ENCODE results near the gene USP22.
A peak's percentile ranks its signal among the peaks of the same experiment; 100 is the strongest.

The USP22 gene

DNA sequence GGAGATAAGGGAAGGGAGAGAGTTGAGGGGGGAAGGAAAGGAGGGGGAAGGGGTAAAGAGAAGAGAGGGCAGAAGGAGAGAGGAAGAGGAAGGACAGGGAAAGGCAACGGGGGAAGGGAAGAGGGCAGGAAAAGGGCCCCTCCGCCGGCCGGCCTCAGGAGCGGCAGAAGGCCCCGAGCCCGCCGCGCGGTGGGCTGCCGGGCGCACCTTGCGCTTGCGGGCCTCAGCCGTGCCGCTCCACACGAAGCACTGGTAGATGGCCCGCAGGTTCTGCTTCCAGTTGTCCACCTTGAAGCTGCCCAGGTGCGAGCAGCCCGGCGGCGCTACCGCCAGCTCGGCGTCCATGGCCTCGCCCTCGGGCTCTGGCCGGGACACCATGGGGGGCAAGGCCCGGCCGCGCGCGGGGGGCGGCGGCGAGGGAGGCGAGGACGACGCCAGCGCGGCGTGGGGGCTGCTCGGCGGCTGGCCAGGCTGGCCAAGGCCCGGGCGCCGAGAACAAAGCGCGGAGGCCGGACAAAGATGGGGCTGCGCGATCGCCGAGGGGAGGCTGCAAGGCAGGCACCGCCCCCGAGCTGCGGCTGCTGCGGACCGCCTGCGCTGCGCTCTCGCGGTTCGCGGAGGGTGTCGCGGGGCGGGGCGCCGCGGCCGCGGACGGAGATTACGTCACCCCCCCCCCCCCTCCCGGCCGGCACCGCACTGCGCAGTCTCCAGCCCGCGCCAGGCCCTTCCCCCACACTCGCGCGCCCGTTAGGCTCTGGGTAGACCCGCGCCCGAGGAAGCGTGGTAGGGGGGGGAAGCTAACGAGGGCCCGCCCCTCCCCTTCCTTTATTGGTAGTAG is at the start of gene USP22:
Gene USP22, minus strand, starts transcription at position 554 of the 838 bp plus-strand sequence. Its CDS starts 176 bp downstream, at position 378.
- Histone ChIP-seq H3K9ac (ENCODE audit: low read length) (peak within 1 kb of the TSS; percentile 97), H3K36me3 (replicated peaks; ENCODE audit: insufficient read depth, low read length) (no peaks in the 10 kb centered on the region), H3K27me3 (replicated peaks; ENCODE audit: insufficient read depth, low read length) (no peaks in the 10 kb centered on the region), H3K4me1 (ENCODE audit: low read length) (peaks cover 18% of the 10 kb centered on the region), H3K9me3 (replicated peaks; ENCODE audit: insufficient read depth, low read length) (no peaks in the 10 kb centered on the region), H3K9me2 (replicated peaks; ENCODE audit: insufficient read depth, low read length) (no peaks in the 10 kb centered on the region), H4K20me1 (ENCODE audit: insufficient read depth, low read length) (peaks cover 16% of the 10 kb centered on the region; the same call in 1 of the 2 replicates), H3K27ac (ENCODE audit: low read length) (peak within 1 kb of the TSS; percentile 99), H3K4me2 (ENCODE audit: low read depth, low read length) (peak within 1 kb of the TSS; percentile 83), H2AFZ (ENCODE audit: low read length) (peak within 1 kb of the TSS; percentile 84), H3K4me3 (ENCODE audit: low read length) (peak within 1 kb of the TSS; percentile 80), H3F3A (ENCODE audit: insufficient read depth, low read length) (peaks cover 20% of the 10 kb centered on the region), H3K79me2 (ENCODE audit: low read length) (peaks cover 48% of the 10 kb centered on the region)
- TF ChIP-seq EZH2phosphoT487 (IDR thresholded peaks at IDR 0.05; ENCODE audit: low read length) (no peak), EZH2 (optimal IDR thresholded peaks at IDR 0.05; ENCODE audit: low read depth, low read length) (no peak)
- TF ChIP-seq, protein P1, sequence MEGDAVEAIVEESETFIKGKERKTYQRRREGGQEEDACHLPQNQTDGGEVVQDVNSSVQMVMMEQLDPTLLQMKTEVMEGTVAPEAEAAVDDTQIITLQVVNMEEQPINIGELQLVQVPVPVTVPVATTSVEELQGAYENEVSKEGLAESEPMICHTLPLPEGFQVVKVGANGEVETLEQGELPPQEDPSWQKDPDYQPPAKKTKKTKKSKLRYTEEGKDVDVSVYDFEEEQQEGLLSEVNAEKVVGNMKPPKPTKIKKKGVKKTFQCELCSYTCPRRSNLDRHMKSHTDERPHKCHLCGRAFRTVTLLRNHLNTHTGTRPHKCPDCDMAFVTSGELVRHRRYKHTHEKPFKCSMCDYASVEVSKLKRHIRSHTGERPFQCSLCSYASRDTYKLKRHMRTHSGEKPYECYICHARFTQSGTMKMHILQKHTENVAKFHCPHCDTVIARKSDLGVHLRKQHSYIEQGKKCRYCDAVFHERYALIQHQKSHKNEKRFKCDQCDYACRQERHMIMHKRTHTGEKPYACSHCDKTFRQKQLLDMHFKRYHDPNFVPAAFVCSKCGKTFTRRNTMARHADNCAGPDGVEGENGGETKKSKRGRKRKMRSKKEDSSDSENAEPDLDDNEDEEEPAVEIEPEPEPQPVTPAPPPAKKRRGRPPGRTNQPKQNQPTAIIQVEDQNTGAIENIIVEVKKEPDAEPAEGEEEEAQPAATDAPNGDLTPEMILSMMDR (IDR thresholded peaks at IDR 0.05; ENCODE audit: low read length): no peak
- DNase-seq: no peak

DNA sequence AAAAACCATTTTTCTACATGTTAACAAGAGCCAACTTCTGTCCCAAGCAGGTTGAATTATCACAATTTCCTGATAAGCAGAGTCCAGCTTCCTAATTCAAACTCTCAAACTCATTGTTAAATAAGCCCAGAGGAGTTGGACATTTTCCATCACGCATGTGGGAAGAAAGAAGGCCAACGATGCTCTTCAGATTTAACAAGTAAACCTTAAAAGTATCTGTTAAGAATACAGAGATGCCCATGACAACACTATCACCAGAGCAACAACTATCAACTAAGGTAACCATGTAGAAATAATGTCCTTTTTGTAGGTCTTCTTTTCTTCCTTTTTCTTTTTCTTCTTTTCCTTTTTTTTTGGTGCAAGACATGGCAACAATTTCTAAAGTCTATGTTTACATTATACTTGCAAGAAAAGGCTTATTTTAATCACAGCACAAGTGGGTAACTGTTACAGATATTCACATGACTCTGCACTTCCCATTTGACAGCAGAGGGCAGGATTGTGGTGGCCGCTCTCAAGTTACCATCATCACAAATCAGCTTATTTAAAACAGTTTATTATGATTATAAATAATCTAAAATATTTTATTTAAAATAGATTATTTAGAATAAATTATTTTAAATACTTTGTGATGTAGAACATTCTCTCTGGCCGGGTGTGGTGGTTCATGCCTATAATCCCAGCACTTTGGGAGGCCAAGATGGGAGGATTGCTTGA is 48.2 kb upstream of the USP22 start:
- H3K4me3 ChIP-seq (ENCODE audit: low read length): no peak overlapping the region
- H3K27me3 ChIP-seq (replicated peaks; ENCODE audit: insufficient read depth, low read length): no peaks in the 10 kb centered on the region
- TF ChIP-seq EZH2phosphoT487 (IDR thresholded peaks at IDR 0.05; ENCODE audit: low read length): no peak
- TF ChIP-seq, protein P1 (IDR thresholded peaks at IDR 0.05; ENCODE audit: low read length): no peak
- TF ChIP-seq EZH2 (optimal IDR thresholded peaks at IDR 0.05; ENCODE audit: low read depth, low read length): no peak
- H3K79me2 ChIP-seq (ENCODE audit: low read length): no peaks in the 10 kb centered on the region
- no peaks in the 10 kb centered on the region for H3F3A ChIP-seq (ENCODE audit: insufficient read depth, low read length)
- H4K20me1 ChIP-seq (ENCODE audit: insufficient read depth, low read length): no peaks in the 10 kb centered on the region
- H3K4me2 ChIP-seq (ENCODE audit: low read depth, low read length): no peak overlapping the region
- no peaks in the 10 kb centered on the region for H3K4me1 ChIP-seq (ENCODE audit: low read length)
- H3K9me2 ChIP-seq (replicated peaks; ENCODE audit: insufficient read depth, low read length): no peaks in the 10 kb centered on the region
- H3K27ac ChIP-seq (ENCODE audit: low read length): no peak overlapping the region
- H3K9me3 ChIP-seq (replicated peaks; ENCODE audit: insufficient read depth, low read length): no peaks in the 10 kb centered on the region
- no peak overlapping the region for H3K9ac ChIP-seq (ENCODE audit: low read length)
- no peak for DNase-seq
- no peaks in the 10 kb centered on the region for H3K36me3 ChIP-seq (replicated peaks; ENCODE audit: insufficient read depth, low read length)
- no peak overlapping the region for H2AFZ ChIP-seq (ENCODE audit: low read length)

DNA sequence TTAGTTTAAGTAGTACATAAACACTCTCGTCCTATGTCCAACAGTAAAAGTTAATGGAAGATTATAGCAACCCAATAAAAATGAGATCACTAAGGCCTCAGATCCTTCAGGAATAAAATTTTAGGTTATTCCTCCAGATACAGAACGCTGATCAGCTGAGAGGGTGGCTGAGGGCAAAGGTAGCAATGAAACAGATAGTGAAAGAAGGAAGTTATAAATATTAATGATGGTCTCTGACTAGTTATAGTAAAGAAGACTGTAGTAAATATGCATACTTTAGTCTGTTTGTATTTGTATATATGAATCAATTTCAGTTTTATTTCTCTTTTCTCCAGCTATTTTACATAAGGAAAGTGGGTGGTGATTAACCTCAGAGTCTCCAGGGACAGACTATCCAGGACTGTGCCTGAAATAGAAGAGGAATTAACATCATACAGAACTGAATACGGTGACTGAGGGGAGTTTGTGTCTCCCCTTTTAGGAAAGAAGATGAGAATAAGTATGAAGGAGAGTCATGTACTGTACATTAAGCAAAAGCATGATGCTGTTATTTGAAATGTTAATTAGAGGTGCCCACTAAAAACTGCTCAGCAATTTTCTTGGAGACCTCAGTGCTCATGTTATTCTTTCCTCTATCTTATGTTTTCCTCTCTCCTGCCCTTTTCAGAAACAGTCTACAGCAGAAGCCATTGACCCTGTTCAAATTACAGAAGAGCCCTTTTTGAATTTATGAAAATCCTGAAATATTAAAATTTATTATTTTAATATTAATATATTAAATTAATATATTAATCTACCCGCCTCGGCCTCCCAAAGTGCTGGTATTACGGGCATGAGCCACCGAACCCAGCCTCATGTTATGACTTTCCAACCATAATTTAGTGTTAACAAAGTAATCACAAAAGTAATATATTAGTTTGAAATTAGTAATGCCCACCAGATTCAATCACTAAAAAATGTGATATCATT is 47.4 kb upstream of the USP22 start:
- H3K9me3 ChIP-seq (replicated peaks; ENCODE audit: insufficient read depth, low read length): no peaks in the 10 kb centered on the region
- no peak overlapping the region for H3K27ac ChIP-seq (ENCODE audit: low read length)
- H3K9me2 ChIP-seq (replicated peaks; ENCODE audit: insufficient read depth, low read length): no peaks in the 10 kb centered on the region
- DNase-seq: no peak
- no peaks in the 10 kb centered on the region for H3K36me3 ChIP-seq (replicated peaks; ENCODE audit: insufficient read depth, low read length)
- no peaks in the 10 kb centered on the region for H4K20me1 ChIP-seq (ENCODE audit: insufficient read depth, low read length)
- H3K4me3 ChIP-seq (ENCODE audit: low read length): no peak overlapping the region
- peak overlapping the region; percentile 44 for H2AFZ ChIP-seq (ENCODE audit: low read length)
- H3K79me2 ChIP-seq (ENCODE audit: low read length): no peaks in the 10 kb centered on the region
- H3K4me1 ChIP-seq (ENCODE audit: low read length): no peaks in the 10 kb centered on the region
- TF ChIP-seq EZH2 (optimal IDR thresholded peaks at IDR 0.05; ENCODE audit: low read depth, low read length) (no peak), EZH2phosphoT487 (IDR thresholded peaks at IDR 0.05; ENCODE audit: low read length) (no peak)
- TF ChIP-seq, protein P1 (IDR thresholded peaks at IDR 0.05; ENCODE audit: low read length): no peak
- H3F3A ChIP-seq (ENCODE audit: insufficient read depth, low read length): no peaks in the 10 kb centered on the region
- H3K4me2 ChIP-seq (ENCODE audit: low read depth, low read length): peak overlapping the region; percentile 15; the same call in 1 of the 2 replicates
- no peak overlapping the region for H3K9ac ChIP-seq (ENCODE audit: low read length)
- no peaks in the 10 kb centered on the region for H3K27me3 ChIP-seq (replicated peaks; ENCODE audit: insufficient read depth, low read length)
